Type B pancreatic cell (in vitro differentiated cells): ENCODE measurements around the gene SLC27A6. TPM values are rescaled to one million over a fixed set of nuclear protein-coding genes. Genes with fewer than 3 reads are reported as not detected.

Source experiments
- DNase-seq: peaks from one replicate; pipeline ENCODE4 v3.0.0; 2021; ENCODE audit warnings: mixed read lengths; ENCODE audit not compliant: unreplicated experiment; ENCODE audit errors: extremely low spot score
- H3K27ac Mint-ChIP-seq: 2 replicates; pipeline ENCODE4 v1.8.0; 2021; ENCODE audit warnings: mild to moderate bottlenecking, mixed read lengths
- H3K27me3 Mint-ChIP-seq: 2 replicates; pipeline ENCODE4 v1.8.0; 2021; ENCODE audit warnings: mixed read lengths
- H3K36me3 Mint-ChIP-seq: 2 replicates; pipeline ENCODE4 v1.8.0; 2021; ENCODE audit warnings: mixed read lengths
- H3K4me1 Mint-ChIP-seq: one replicate; pipeline ENCODE4 v1.8.0; 2021; ENCODE audit warnings: mixed read lengths; ENCODE audit not compliant: unreplicated experiment
- H3K4me3 Mint-ChIP-seq: 2 replicates; pipeline ENCODE4 v1.8.0; 2021; ENCODE audit warnings: mild to moderate bottlenecking, mixed read lengths
- H3K9me3 Mint-ChIP-seq: 2 replicates; pipeline ENCODE4 v1.8.0; 2021; ENCODE audit warnings: mixed read lengths
- CTCF ChIP-seq: fragments of 200-600 bp; sonication (generic); conservative IDR thresholded peaks from 2 replicates; pipeline ENCODE4 v1.5.0; 2021; ENCODE audit warnings: antibody characterized with exemption, mild to moderate bottlenecking
- total RNA-seq: library from RNA; stranded (reverse); gene quantifications from 2 replicates; pipeline ENCODE4 v1.2.1, GENCODE V29; 2021; ENCODE audit warnings: low replicate concordance

SLC27A6 gene
- total RNA-seq, 1 donor from 2014 or later, result 3.4 TPM

- no peaks in the 10 kb centered on the region for H3K9me3 Mint-ChIP-seq
- H3K27me3 Mint-ChIP-seq, result no peaks in the 10 kb centered on the region
- no peak overlapping the region for H3K27ac Mint-ChIP-seq
- no peak for DNase-seq
- no peak for TF ChIP-seq CTCF
- H3K36me3 Mint-ChIP-seq, result no peaks in the 10 kb centered on the region
- no peak overlapping the region for H3K4me3 Mint-ChIP-seq
- H3K4me1 Mint-ChIP-seq, result peaks cover 3% of the 10 kb centered on the region
Observed at GRCh38 chr5:129079496-129079895, 114.2 kb downstream of the SLC27A6 start.

- Mint-ChIP-seq H3K36me3 (no peaks in the 10 kb centered on the region), H3K4me1 (peaks cover 3% of the 10 kb centered on the region), H3K4me3 (no peak overlapping the region), H3K27me3 (no peaks in the 10 kb centered on the region), H3K9me3 (no peaks in the 10 kb centered on the region), H3K27ac (no peak overlapping the region)
- TF ChIP-seq CTCF, result no peak
- DNase-seq, result no peak
Observed at GRCh38 chr5:129080766-129081165, 115.5 kb downstream of the SLC27A6 start.

- H3K27ac Mint-ChIP-seq, result no peak overlapping the region
- no peak overlapping the region for H3K4me3 Mint-ChIP-seq
- H3K4me1 Mint-ChIP-seq, result no peaks in the 10 kb centered on the region
- no peak for TF ChIP-seq CTCF
- no peaks in the 10 kb centered on the region for H3K27me3 Mint-ChIP-seq
- H3K36me3 Mint-ChIP-seq, result no peaks in the 10 kb centered on the region
- no peak for DNase-seq
- no peaks in the 10 kb centered on the region for H3K9me3 Mint-ChIP-seq
Observed at GRCh38 chr5:129082225-129083136, 117.2 kb downstream of the SLC27A6 start.

Other genes with a start within 250 kb of the SLC27A6 start
- 26.3 and 30.0 TPM in 2 replicates for gene ISOC1, start 129.3 kb downstream of the SLC27A6 start, total RNA-seq